Measurements from ENCODE around the gene CWF19L1. TPM values are rescaled to one million over a fixed set of nuclear protein-coding genes. Genes with fewer than 3 reads are reported as not detected.

CWF19L1 gene
- total RNA-seq, 2 experiments from 2014 or later: 42.9 to 46.9 TPM

GRCh38 chr10:100245484-100246220, 21.8 kb downstream of the CWF19L1 start:
- Mint-ChIP-seq H3K9me3 (ENCODE audit: insufficient read depth) (no peaks in the 10 kb centered on the region), H3K27ac (no peak overlapping the region), H3K4me1 (ENCODE audit: low read depth) (no peaks in the 10 kb centered on the region), H3K27me3 (ENCODE audit: low read depth) (no peaks in the 10 kb centered on the region), H3K4me3 (no peak overlapping the region), H3K36me3 (ENCODE audit: low read depth) (peaks cover 49% of the 10 kb centered on the region)
- no peak for DNase-seq
- CTCF ChIA-PET: interaction anchor here (1.4 kb wide), 1 partner anchor 9 kb away, joined by 3 read pairs; no protein-coding TSS in a partner anchor
- POLR2A ChIA-PET: no interaction called here
- no peak for ATAC-seq

- H3K4me1 Mint-ChIP-seq (ENCODE audit: low read depth): peaks cover 2% of the 10 kb centered on the region
- H3K4me3 Mint-ChIP-seq: no peak overlapping the region
- no peaks in the 10 kb centered on the region for H3K9me3 Mint-ChIP-seq (ENCODE audit: insufficient read depth)
- no peak overlapping the region for H3K27ac Mint-ChIP-seq
- peaks cover 42% of the 10 kb centered on the region for H3K36me3 Mint-ChIP-seq (ENCODE audit: low read depth)
- POLR2A ChIA-PET: no interaction called here
- DNase-seq: no peak
- CTCF ChIA-PET: interaction anchor here (0.7 to 1.5 kb wide), 5 partner anchors 10 to 130 kb away, joined by 3 to 8 read pairs (median 3); no protein-coding TSS in a partner anchor
- H3K27me3 Mint-ChIP-seq (ENCODE audit: low read depth): no peaks in the 10 kb centered on the region
- ATAC-seq: no peak
These were observed 27.6 kb downstream of the CWF19L1 start for GRCh38 chr10:100239851-100240250.

GRCh38 chr10:100238429-100238828, 29.0 kb downstream of the CWF19L1 start:
- H3K27me3 Mint-ChIP-seq (ENCODE audit: low read depth): no peaks in the 10 kb centered on the region
- POLR2A ChIA-PET: no interaction called here
- H3K27ac Mint-ChIP-seq: no peak overlapping the region
- no peak for DNase-seq
- H3K36me3 Mint-ChIP-seq (ENCODE audit: low read depth): peaks cover 43% of the 10 kb centered on the region
- ATAC-seq: no peak
- H3K4me1 Mint-ChIP-seq (ENCODE audit: low read depth): peaks cover 2% of the 10 kb centered on the region
- CTCF ChIA-PET: interaction anchor here (0.7 kb wide), 1 partner anchor 402 kb away, joined by 4 read pairs; no protein-coding TSS in a partner anchor
- no peaks in the 10 kb centered on the region for H3K9me3 Mint-ChIP-seq (ENCODE audit: insufficient read depth)
- no peak overlapping the region for H3K4me3 Mint-ChIP-seq

- ChIA-PET CTCF (interaction anchor here (0.9 to 1.3 kb wide), 2 partner anchors 8 to 225 kb away, joined by 3 to 4 read pairs; no protein-coding TSS in a partner anchor), POLR2A (interaction anchor here (0.6 kb wide), 1 partner anchor 1851 kb away, joined by 3 read pairs; no protein-coding TSS in a partner anchor)
- H3K27me3 Mint-ChIP-seq (ENCODE audit: low read depth): no peaks in the 10 kb centered on the region
- no peak overlapping the region for H3K4me3 Mint-ChIP-seq
- DNase-seq: no peak
- H3K27ac Mint-ChIP-seq: no peak overlapping the region
- no peak for ATAC-seq
- H3K4me1 Mint-ChIP-seq (ENCODE audit: low read depth): peaks cover 28% of the 10 kb centered on the region
- H3K9me3 Mint-ChIP-seq (ENCODE audit: insufficient read depth): no peaks in the 10 kb centered on the region
- H3K36me3 Mint-ChIP-seq (ENCODE audit: low read depth): peaks cover 45% of the 10 kb centered on the region
These were observed 35.3 kb downstream of the CWF19L1 start for GRCh38 chr10:100232101-100232500.

- CTCF ChIA-PET: interaction anchor here (0.9 kb wide), 1 partner anchor 51 kb away, joined by 3 read pairs; no protein-coding TSS in a partner anchor
- H3K4me1 Mint-ChIP-seq (ENCODE audit: low read depth): peaks cover 37% of the 10 kb centered on the region
- no peak for DNase-seq
These were observed 37.5 kb downstream of the CWF19L1 start for GRCh38 chr10:100229819-100230422.

GRCh38 chr10:100223879-100224278, 43.6 kb downstream of the CWF19L1 start:
- ATAC-seq (no peak), DNase-seq (no peak)
- ChIA-PET CTCF (no interaction called here), POLR2A (no interaction called here)
- H3K36me3 Mint-ChIP-seq (ENCODE audit: low read depth): peaks cover 38% of the 10 kb centered on the region
- peaks cover 26% of the 10 kb centered on the region for H3K4me1 Mint-ChIP-seq (ENCODE audit: low read depth)
- H3K27me3 Mint-ChIP-seq (ENCODE audit: low read depth): no peaks in the 10 kb centered on the region
- H3K4me3 Mint-ChIP-seq: no peak overlapping the region
- no peak overlapping the region for H3K27ac Mint-ChIP-seq
- no peaks in the 10 kb centered on the region for H3K9me3 Mint-ChIP-seq (ENCODE audit: insufficient read depth)

More at GRCh38 chr10:100229819-100230422, 37.5 kb downstream of the CWF19L1 start:
- Mint-ChIP-seq H3K4me3 (peak overlapping the region; percentile 85), H3K36me3 (ENCODE audit: low read depth) (peaks cover 41% of the 10 kb centered on the region), H3K27ac (peak overlapping the region; percentile 85), H3K9me3 (ENCODE audit: insufficient read depth) (no peaks in the 10 kb centered on the region), H3K27me3 (ENCODE audit: low read depth) (no peaks in the 10 kb centered on the region)
- ATAC-seq: no peak
- POLR2A ChIA-PET: interaction anchor here (0.9 kb wide), 1 partner anchor 37 kb away, joined by 3 read pairs; no protein-coding TSS in a partner anchor

- H3K9me3 Mint-ChIP-seq (ENCODE audit: insufficient read depth): no peaks in the 10 kb centered on the region
- H3K4me1 Mint-ChIP-seq (ENCODE audit: low read depth): peaks cover 13% of the 10 kb centered on the region
- H3K27ac Mint-ChIP-seq: no peak overlapping the region
- H3K36me3 Mint-ChIP-seq (ENCODE audit: low read depth): peaks cover 43% of the 10 kb centered on the region
- ATAC-seq (no peak), DNase-seq (no peak)
- H3K4me3 Mint-ChIP-seq: no peak overlapping the region
- ChIA-PET CTCF (no interaction called here), POLR2A (no interaction called here)
- no peaks in the 10 kb centered on the region for H3K27me3 Mint-ChIP-seq (ENCODE audit: low read depth)
These were observed 44.9 kb downstream of the CWF19L1 start for GRCh38 chr10:100222529-100222928.

- DNase-seq (no peak), ATAC-seq (no peak)
- Mint-ChIP-seq H3K36me3 (ENCODE audit: low read depth) (peaks cover 52% of the 10 kb centered on the region), H3K4me3 (no peak overlapping the region), H3K27me3 (ENCODE audit: low read depth) (no peaks in the 10 kb centered on the region), H3K9me3 (ENCODE audit: insufficient read depth) (no peaks in the 10 kb centered on the region), H3K4me1 (ENCODE audit: low read depth) (no peaks in the 10 kb centered on the region), H3K27ac (no peak overlapping the region)
- CTCF ChIA-PET: interaction anchor here (1.2 to 1.6 kb wide), 2 partner anchors 10 to 12 kb away, joined by 3 to 4 read pairs; no protein-coding TSS in a partner anchor
- POLR2A ChIA-PET: no interaction called here
These were observed 51.4 kb downstream of the CWF19L1 start for GRCh38 chr10:100216006-100216405.

- H3K36me3 Mint-ChIP-seq (ENCODE audit: low read depth): peaks cover 56% of the 10 kb centered on the region
- DNase-seq: no peak
- H3K27me3 Mint-ChIP-seq (ENCODE audit: low read depth): no peaks in the 10 kb centered on the region
- H3K27ac Mint-ChIP-seq: no peak overlapping the region
- no peak overlapping the region for H3K4me3 Mint-ChIP-seq
- ChIA-PET CTCF (no interaction called here), POLR2A (no interaction called here)
- no peak for ATAC-seq
- H3K4me1 Mint-ChIP-seq (ENCODE audit: low read depth): no peaks in the 10 kb centered on the region
- H3K9me3 Mint-ChIP-seq (ENCODE audit: insufficient read depth): no peaks in the 10 kb centered on the region
These were observed 58.1 kb downstream of the CWF19L1 start for GRCh38 chr10:100209303-100209702.

- H3K4me1 Mint-ChIP-seq (ENCODE audit: low read depth): no peaks in the 10 kb centered on the region
- no peaks in the 10 kb centered on the region for H3K9me3 Mint-ChIP-seq (ENCODE audit: insufficient read depth)
- H3K27me3 Mint-ChIP-seq (ENCODE audit: low read depth): no peaks in the 10 kb centered on the region
- H3K4me3 Mint-ChIP-seq: no peak overlapping the region
- H3K27ac Mint-ChIP-seq: no peak overlapping the region
- ATAC-seq (no peak), DNase-seq (no peak)
- CTCF ChIA-PET: no interaction called here
- H3K36me3 Mint-ChIP-seq (ENCODE audit: low read depth): peaks cover 58% of the 10 kb centered on the region
- POLR2A ChIA-PET: no interaction called here
These were observed 59.2 kb downstream of the CWF19L1 start for GRCh38 chr10:100208276-100208675.

- CTCF ChIA-PET: interaction anchor here (0.7 to 2.4 kb wide), 3 partner anchors 9 to 36 kb away, joined by 3 to 8 read pairs (median 4); no protein-coding TSS in a partner anchor
- no peak overlapping the region for H3K27ac Mint-ChIP-seq
These were observed 63.1 kb downstream of the CWF19L1 start for GRCh38 chr10:100204370-100204769.

GRCh38 chr10:100201549-100201948, 65.9 kb downstream of the CWF19L1 start:
- Mint-ChIP-seq H3K4me3 (no peak overlapping the region), H3K9me3 (ENCODE audit: insufficient read depth) (no peaks in the 10 kb centered on the region), H3K27me3 (ENCODE audit: low read depth) (no peaks in the 10 kb centered on the region), H3K27ac (no peak overlapping the region), H3K36me3 (ENCODE audit: low read depth) (peaks cover 61% of the 10 kb centered on the region), H3K4me1 (ENCODE audit: low read depth) (no peaks in the 10 kb centered on the region)
- ATAC-seq (no peak), DNase-seq (no peak)
- CTCF ChIA-PET: interaction anchor here (1.1 kb wide), 1 partner anchor 169 kb away, joined by 3 read pairs; no protein-coding TSS in a partner anchor
- POLR2A ChIA-PET: interaction anchor here (1.2 kb wide), 1 partner anchor 15 kb away, joined by 3 read pairs; the partner anchor contains the start of gene ERLIN1

More at GRCh38 chr10:100204370-100204769, 63.1 kb downstream of the CWF19L1 start:
- Mint-ChIP-seq H3K4me1 (ENCODE audit: low read depth) (no peaks in the 10 kb centered on the region), H3K4me3 (no peak overlapping the region), H3K36me3 (ENCODE audit: low read depth) (peaks cover 63% of the 10 kb centered on the region), H3K27me3 (ENCODE audit: low read depth) (no peaks in the 10 kb centered on the region), H3K9me3 (ENCODE audit: insufficient read depth) (no peaks in the 10 kb centered on the region)
- POLR2A ChIA-PET: interaction anchor here (0.9 kb wide), 1 partner anchor 18 kb away, joined by 3 read pairs; no protein-coding TSS in a partner anchor
- ATAC-seq (no peak), DNase-seq (no peak)
